GOT3 (cell line): ENCODE results near the gene PUM1.
"Not testable (repeated sequence)": the region's sequence is repeated elsewhere in the genome, so short reads cannot be mapped to it uniquely, and the experiment has no call there.

Source experiments
- DNase-seq: peaks from one replicate; lab custom pipeline; 2025; ENCODE audit warnings: mixed read lengths; lab: John Stamatoyannopoulos, UW

The PUM1 gene

DNA sequence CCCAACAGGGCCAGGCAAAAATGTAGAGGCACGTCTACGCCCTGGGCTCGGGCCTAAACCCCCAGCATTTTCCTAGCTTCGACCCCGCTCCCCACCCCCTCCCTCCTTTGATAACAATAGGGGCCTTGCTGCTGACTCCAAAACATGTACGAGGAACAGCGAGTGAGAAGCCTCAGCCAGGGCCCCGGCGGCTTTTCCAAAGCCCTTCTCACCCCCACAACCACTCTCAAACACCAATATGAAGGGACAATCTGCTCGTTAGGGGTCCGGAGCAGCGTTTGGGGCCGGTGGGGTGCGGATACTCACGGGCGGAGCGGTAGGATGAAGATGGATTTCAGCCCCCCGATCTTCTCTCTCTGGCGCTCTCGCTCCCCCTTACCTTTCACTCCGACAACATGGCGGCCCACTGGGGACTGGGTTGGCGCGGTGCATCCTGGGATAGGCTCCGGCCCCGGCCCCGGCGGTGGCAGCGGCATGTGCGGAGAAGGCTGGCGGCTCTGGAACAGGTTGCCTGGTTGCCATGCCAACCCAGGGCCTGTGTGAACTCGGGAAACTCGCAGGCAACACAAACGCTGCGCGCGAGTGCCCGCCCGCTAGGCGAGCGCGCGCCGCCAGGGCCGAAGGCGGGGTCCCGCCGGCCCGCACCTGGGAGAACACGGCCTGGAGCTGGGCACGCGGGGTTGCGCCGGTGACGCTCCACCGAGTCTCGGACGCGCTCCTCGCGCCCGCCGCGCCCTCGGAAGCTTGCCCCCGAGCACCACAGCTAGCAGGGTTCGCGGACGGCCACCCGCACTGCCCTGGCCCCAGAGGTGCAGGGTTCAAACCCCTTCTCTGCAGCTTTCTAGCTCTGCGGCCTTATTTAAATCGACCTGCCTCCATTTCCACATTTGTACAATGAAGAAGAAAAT, at the start of gene PUM1:
Gene PUM1, minus strand, starts transcription at position 408 of the 908 bp plus-strand sequence. CDS start 6,151 bp downstream, outside the sequence.
- DNase-seq: peak; percentile 89

DNA sequence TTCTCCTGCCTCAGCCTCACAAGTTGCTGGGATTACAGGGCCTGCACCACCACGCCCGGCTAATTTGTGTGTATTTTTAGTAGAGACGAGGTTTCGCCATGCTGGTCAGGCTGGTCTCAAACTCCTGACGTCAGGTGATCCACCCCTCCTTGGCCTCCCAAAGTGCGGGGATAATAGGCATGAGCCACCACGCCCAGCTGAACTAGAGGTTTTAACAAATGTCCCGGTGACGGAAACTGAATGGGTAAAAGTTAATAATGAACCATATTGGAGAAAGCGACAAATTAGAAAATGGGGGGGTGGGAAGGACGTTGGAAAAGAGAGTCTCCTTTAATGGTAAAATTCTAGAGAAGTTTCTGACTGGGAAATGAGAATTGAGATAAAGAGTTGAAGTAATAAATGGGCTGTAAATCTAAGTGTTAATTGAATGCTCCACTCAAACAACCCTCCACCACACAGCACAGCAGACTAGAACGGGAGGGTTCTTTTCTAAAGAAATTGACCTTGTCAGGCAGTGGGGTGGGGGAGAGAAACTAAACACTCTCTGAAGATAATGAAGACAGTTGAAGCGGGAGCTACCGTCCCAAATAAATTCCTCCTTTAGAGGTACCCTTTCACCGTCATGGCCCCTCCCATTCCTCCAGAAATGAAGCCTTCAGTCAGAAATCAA, 46.9 kb upstream of the PUM1 start:
- no peak for DNase-seq

DNA sequence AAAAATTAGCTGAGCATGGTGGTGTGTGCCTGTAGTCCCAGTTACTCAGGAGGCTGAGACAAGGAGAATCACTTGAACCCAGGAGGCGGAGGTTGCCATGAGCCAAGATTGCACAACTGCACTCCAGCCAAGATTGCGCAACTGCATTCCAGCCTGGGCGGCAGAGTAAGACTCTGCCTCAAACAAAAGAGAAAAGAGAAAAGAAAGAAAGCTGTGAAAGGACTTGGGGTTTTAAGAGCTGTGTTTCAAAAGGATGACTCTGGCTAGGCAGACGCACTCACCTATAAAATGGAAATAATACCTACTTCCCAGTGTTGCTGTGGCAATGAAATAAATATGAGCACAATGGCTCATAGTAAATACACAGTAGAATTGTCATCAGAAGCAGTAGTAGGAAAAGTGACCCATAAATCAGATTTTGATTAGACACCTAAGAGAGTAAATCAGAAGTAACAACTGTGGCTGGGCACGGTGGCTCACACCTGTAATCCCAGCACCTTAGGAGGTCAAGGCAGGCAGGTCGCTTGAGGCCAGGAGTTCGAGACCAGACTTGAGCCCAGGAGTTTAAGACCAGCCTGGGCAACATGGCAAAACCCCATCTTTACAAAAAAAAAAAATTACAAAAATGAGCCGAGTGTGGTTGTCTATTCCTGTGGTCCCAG, 45.9 kb upstream of the PUM1 start:
- no peak for DNase-seq

- no peak for DNase-seq
These were observed 45.3 kb upstream of the PUM1 start for GRCh38 chr1:31110846-31111245.

DNA sequence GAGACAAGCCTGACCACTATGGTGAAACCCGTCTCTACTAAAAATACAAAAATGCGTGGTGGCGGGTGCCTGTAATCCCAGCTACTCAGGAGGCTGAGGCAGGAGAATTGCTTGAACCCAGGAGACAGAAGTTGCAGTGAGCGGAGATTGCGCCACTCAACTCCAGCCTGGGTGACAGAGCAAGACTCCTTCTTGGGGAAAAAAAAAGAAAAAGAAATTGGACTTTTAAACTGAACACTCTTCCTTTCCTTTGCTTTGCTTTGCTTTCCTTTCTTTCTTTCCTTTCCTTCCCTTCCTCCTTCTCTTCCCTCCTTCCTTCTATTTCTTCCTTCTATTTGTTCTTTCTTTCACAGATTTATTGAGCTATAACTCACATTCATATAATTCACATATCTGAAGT, 43.3 kb upstream of the PUM1 start:
- DNase-seq: no peak

DNA sequence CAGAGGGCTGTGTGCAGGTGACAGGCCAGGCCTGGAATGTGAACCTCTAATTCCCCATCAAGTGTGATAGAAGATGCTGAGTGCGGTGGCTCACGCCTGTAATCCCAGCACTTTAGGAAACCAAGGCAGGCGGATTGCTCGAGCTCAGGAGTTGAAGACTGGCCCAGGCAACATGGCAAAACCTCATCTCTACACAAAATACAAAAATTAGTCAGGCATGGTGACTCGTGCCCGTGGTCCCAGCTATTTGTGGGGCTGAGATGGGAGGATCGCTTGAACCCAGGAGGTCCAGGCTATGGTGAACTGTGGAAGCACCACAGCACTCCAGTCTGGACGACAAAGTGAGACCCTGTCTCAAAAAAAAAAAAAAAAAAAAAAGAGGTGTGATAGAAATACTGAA, 40.1 kb upstream of the PUM1 start:
- DNase-seq: no peak

DNA sequence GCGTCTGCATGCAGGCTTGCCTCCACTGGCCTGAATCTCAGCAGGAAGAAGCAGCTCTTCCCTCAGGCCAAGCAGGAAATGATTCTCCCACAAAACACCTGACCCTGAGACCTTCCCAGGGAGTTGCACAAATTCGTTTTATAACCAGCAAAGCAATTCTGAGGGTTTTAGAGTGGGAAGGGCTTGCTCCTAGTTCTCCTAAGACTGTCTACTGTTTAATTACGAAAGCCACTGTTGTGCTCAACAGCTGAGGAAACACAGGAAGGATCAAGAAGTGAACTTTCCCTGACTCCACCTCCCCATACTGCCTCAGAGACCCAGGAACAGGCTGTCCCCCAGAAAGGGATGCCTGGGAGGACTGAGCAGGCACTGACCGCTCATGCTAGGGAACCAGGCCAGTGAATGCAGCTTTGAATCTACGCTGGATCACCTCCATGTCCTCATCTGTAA, 37.0 kb upstream of the PUM1 start:
- no peak for DNase-seq

- no peak for DNase-seq
These were observed 35.6 kb upstream of the PUM1 start for GRCh38 chr1:31101147-31101502.

DNA sequence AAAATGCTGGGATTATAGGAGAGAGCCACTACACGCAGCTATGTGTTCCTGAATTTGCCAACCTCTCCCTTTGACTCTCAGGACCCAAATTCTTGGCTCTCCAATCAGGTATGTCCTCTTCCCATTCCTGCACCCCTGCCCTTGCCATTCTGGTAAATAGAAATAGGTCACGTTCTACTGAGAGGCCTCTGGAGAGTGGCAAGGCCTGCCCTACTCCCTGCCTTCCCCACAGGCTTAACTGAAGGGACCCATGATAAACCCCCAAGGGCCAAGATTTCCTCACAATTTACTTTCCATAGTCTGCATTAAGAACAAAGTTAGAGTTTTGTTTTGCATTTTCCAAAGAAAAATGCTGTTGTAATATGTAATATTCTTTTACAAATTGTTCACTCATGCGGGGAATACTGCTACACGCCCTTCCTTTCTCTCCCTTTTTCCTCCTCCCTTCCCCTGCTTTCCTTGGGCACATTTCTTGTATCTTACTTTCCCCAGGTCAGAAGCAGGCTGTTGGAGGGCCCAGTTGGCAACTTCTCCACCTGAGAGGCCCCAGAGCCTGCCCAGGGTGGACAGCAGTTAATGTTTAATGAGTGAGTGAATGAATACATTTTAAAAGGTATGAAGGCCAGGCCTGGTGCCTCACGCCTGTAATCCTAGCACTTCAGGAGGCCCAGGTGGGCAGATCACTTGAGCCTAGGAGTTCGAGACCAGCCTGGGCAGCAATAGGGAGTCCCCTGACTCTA, 33.9 kb upstream of the PUM1 start:
- no peak for DNase-seq

GRCh38 chr1:31095985-31096384, 30.5 kb upstream of the PUM1 start:
- DNase-seq: no peak

- DNase-seq: no peak
These were observed 29.9 kb upstream of the PUM1 start for GRCh38 chr1:31095298-31095981.

- DNase-seq: not testable (repeated sequence)
These were observed 22.6 kb upstream of the PUM1 start for GRCh38 chr1:31088081-31088480.

DNA sequence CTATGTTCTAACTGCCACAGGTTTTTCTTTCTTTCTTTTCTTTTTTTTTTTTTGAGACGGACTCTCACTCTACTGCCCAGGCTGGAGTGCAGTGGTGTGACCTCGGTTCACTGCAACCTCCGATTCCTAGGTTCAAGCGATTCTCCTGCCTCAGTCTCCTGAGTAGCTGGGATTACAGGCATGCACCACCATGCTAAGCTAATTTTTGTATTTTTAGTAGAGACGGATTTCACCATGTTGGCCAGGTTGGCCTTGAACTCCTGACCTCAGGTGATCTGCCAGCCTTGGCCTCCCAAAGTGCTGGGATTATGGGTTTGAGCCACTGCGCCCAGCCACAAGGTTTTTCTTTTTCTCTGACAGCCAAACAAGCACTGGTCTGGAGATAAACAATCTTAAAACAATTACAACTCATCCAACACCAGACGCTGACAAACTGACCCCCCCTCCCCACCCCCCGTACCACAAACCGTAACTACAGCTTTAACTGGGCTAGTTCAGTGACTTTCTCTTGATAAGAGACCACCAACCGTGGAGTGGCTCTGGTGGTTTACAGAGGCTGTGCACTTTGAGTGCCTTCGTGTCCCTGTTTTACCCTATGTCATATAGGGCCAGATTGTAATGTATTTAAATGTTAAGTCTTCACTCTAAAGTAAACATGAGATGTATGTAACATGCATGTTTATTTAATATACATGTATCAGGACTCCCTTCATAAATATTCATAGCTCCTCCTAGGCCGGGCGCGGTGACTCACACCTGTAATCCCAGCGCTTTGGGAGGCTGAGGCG, 19.5 kb upstream of the PUM1 start:
- DNase-seq: no peak

DNA sequence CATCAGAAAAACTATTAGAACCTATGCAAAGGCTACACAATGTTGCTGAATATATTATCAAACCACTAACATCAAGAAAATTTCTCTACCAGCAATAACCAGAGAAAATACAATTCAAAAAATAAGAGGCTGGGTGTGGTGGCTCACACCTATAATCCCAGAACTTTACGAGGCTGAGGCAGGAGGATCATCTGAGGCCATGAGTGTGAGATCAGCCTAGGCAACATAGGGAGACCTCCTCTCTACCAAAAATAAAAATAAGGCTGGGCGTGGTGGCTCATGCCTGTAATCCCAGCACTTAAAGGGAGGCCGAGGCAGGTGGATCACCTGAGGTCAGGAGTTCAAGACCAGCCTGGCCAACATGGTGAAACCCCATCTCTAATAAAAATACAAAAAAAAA, 16.9 kb upstream of the PUM1 start:
- DNase-seq: no peak

DNA sequence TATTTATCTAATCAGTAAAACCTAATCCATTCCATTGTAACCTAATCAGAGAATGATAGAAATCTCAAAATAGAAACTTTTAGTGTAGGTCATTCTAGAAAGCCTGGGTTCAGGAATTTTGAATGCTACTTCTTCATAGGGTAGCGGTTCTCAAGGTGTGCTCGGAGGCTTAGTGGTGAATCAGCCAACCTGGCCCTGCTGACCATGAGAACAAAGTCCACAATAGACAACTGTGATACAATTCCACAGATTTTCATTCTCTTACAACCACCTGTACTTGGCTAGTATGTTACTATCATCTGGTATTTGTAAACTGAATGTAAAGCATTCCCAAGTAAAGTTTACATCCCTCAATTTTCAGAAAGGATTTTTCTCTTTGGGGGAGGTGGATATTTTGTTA, 7.5 kb upstream of the PUM1 start:
- no peak for DNase-seq

GRCh38 chr1:31072304-31072746, 6.8 kb upstream of the PUM1 start:
- DNase-seq: no peak

- DNase-seq: no peak
These were observed 3.9 kb upstream of the PUM1 start for GRCh38 chr1:31069392-31069791.

DNA sequence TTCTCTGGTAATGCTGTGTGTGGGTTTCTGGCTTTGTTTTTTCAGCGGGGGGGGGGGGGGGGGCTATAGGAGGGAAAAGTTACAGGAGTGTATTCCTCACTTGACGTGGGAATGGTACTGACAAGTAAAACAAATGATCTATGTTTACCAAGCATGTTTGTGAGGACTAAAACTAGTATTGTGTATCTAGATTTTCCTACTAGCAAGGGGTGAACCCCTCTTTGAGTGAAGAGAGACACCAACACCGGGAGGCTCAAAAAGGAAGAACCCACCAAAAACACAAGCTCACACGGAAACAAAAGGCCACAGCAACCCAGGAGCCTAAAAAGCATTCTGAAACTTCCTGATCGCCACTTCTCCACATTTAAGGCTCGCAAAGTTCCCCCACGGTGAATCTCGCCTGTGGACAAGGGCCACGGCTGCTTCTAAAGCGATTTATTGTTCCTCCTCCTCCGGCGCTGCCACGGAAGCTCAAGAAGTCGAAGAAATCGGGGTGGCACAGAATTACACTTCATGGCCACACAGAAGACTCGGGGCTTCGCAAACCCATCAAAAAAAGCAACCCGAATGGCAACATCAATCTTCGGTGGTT, 703 bp downstream of the PUM1 start:
- DNase-seq: no peak

- DNase-seq: no peak
These were observed 1.3 kb downstream of the PUM1 start for GRCh38 chr1:31064111-31064717.

DNA sequence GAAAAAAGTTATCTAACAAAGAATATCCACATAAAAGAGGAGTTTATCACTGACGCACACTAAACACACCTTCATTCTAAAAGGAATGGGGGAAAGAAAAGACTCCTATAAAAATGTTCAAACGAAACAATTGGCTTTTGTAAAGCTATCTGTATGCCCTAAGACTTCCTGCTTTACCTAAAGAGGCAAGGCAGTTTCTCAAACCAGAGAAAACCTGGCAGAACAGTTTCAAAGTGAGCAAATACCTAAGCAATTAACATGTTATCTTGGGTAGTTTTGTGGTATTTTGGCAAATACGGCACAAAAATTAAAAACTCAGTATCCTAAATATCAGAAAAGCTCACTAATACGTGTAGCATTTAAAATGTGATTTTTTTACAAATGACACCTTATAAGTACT, 1.9 kb downstream of the PUM1 start:
- DNase-seq: no peak
